Retina (tissue), 1 donor: ENCODE measurements around the gene TMEM158.

Source experiments
- DNase-seq: peaks from one replicate; pipeline ENCODE4 v3.0.0-alpha.2; 2016

TMEM158 gene

DNA sequence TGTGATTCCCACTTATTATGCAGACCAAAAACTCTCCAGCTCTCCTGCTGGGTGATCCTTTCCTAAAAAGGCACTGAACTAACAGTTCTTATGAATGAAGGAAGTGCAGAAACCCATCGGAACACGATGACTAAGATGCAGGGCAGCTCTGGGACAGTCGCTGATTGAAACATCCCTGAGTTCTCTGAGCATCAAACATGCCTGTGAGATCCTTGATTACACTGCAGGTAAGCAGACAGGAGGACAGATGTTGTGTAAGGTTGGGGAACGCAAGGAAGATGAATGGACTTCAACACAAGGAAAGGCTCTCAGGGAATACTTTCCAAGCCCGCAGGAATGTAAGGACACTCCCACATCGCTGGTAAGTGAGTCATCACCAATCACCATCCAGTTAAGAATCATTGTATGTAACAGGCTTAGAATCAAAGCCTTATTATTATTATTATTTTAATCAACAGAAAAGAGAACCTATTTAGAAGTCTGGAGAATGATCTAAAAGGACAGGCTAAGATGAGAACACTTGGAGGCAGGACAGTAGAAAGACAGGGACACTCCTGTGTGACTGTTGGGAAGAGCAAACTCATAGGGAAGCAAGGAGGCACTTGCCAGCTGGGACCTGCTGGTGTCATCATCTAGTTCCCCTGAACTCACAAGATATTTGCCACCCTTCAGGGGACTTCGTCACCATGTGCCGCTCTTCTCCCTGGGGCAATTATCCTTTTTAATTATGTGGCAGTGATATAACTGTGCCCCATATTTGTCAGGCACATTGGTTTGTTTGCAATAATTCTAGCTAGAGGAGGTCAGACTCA, 26.0 kb downstream of the TMEM158 start:
- no peak for DNase-seq

DNA sequence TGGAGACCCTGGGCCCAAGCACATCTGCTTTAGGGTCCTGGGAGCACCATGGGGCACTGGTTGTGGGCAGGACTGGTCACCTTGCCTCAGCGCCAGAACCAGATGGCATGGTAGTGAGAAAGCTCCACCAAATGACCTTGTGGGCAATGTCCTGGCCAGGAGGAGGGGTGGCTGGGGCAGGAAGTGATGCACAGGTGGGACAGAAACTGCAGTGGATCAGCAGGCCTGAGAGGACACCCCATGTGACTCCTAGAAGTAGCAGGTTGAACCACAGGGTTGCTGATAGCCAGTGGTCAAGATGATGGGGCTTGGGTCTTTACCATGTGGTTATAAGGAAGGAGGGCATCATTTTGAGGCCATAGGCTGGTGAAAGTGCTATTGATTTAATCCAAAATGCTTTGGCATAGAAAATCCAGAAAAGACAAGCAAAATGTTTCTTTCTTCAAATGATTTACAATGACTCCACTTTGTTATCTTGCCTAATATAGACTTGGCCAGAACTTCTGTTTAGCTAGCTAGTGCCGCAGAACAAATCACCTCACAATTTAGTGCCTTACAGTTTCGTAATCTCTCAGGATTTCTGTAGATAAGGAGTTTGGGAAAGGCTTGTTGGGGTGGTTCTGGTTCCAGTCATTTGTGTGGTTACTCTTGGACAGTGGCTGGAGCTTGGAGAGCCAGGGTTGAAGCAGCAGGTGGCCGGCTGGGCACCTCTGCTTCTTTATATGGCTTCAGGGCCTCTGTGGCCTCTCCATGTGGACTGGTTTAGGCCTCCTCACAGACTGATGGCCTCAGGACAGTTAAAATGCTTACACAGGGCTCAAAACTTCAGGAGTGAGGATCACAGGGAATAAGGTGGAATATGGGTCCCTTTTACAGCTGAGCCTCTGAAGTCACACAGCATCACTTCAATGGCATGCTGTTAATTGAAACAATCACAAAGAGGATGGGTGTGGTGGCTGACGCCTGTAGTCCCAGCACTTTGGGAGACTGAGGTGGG, 27.5 kb downstream of the TMEM158 start:
- no peak for DNase-seq

DNA sequence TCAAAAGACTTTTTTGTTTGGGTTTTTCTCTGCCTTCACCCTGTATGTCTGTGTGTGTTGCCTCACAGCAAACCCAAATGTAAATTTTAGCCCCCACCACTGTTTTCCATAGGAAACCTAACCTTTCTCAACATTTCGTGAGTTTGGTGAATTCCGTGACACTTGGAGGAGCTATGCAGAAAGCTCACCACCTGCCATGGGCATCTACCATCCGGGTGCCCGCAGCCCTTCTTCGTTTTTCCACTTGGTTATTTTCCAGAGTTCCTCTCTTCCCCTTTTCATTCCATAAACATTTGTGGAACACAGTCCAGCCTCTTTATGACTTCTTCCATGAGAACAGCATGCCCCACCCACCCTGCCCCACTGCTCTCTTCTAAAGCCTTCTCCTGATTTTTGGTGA, 31.3 kb downstream of the TMEM158 start:
- no peak for DNase-seq

DNA sequence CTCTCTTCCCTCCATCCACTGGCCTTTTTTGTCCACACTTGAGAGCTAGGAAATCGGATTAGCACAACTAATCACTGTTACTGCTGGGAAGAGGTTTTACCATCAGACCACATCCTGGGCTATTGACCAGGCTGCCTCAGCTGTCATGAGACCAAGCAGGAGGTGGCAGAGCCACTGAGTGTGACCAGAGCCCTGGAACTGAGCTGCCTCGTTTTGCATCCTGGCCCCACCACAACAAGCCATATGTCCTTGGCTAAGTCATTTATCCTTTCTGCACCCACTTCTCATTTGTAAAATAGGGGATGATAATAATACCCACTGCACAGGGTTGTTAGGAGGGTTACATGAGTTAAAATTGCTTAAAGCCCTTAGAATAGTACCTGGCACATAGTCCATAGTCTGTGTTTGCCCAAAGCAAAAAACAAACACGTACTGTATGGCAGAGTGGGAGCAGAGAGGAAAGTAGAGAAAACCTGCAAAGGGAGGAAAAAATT, 34.1 kb downstream of the TMEM158 start:
- DNase-seq: no peak

DNA sequence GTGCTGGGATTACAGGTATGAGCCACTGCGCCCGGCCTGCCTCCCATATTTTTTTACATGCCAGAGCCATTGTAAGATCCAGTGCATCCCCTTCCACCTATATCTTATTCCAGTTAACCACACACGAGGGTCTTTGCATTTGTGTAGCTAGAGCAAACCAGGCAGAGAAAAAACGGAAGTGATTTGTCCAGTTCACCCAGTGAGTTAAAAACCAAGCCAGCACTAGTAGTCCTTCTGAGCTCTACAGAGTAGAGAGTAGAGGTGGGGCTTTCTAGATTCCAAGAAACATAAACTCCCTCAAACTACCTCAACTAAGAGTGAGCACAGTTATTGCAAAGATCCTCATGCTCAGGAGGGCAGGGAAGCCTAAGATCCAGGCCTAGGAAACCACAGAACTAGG, 34.7 kb downstream of the TMEM158 start:
- DNase-seq: no peak

DNA sequence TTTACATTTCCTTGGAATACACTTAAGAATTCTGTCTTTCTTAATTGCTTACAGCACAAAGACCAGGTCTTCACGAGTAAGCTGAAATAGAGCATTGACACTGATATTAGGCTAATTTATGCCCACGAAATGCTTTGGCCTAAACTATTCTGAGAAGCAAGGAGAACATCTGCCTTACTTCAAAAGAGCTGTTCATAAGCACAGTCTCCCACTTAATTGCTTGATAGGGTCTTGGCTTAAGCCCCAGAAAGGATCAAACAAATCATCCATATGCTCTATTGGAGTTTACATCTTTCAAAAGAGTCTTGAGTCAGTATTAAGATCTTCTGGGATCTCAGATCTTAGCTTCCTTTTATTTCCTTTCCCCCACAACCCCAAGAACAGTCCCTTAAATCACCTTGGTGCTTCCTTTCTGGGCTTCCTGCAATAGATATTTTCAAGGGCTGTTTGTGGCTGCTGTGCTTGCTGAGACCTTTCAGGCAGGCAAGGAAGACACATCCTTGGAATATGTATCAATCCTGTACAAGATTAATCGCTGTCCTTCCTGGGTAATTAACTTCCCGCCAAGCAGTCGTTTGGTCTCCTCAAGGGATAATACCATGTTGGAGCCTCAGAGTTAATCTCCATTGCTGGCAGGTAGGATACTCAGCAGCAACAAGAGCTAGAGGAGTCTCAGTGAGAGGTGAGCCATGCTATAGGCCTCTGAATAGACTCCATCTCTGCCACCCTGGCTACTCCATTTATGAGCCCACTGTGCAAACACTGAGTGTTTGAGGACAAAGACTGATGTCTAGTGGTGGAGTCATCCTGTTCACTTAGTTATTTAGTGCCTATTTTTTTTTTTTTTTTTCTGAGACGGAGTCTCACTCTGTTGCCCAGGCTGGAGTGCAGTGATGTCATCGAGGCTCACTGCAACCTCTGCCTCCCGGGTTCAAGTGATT, 37.1 kb downstream of the TMEM158 start:
- DNase-seq: no peak

DNA sequence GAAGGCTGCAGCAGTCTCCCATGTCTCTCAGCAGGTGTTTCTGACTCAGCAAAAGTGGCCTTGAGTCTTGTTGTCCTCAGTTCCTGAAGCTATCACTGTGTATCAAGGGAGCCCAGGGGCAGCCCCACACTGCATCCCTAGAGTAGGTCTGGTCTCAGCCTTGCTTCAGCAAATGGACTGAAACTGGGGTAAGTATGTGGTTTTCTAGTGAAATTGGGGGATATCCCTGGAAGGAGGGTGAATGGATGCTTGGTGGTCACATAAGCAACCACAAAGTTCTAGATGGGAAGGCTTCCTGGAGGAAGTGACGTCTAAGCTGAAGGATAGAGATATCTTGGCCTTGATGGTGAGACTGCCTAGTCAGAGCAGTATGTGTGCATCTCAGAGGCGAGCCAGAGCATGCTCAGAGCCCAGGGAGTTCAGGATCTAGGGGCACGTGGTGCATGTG, 38.4 kb downstream of the TMEM158 start:
- no peak for DNase-seq

DNA sequence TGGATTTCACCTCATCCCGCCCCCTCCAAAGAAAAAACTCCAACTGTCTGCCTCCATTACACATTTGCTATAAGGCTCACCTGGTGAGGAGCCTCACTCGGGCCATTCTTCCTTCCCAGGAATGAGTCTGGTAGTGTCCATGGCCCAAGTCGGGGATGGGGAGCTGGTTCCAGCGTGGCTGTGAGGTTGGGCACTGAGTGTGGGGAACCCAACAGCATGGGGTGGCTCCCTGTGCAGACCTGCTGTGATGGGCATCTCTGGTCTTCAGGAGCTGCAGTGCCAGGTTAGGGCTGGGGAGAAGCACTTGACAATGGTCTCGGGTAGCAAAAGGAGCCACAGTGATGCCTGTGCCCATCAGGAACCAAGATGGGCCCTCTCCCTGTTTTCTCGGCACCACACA, 39.2 kb downstream of the TMEM158 start:
- DNase-seq: no peak

DNA sequence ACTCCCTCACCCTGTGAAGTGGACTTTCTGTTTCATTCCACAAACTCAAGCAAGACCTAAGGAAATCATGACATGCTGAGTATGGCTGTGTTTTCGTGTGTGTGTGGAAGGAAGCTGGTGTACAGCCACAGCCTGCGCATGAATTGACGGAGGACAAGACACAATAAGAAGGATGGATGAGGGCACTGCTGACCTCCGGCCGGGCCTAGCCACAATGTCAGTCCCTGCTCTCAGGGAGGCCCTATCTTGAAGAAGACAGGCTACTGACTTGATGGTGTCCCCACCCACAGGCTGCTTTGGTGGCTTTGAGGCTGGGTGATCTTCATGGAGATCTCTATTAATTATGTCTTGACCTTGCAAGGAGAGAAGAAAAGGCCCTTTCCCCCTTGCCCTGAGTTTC, 40.6 kb downstream of the TMEM158 start:
- DNase-seq: no peak

DNA sequence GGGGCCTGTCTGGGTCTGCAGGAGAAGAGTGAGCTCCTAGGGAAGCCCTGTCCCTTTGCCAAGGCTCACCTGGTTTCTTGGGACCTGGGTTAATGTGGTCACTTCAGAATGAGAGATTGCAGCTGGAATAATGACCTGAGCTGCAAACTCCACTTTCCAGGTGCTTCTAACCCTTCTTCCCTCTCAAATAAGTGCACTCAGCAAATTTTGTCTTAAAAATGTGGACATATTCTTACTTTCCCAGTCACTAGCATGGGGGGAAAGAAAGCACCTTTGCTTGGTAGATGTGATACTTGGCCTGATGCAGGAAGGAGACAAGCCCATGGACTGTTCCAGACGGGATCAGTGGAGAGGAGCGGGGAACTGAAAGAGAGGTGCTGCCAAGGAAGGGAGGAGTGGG, 41.0 kb downstream of the TMEM158 start:
- DNase-seq: no peak

DNA sequence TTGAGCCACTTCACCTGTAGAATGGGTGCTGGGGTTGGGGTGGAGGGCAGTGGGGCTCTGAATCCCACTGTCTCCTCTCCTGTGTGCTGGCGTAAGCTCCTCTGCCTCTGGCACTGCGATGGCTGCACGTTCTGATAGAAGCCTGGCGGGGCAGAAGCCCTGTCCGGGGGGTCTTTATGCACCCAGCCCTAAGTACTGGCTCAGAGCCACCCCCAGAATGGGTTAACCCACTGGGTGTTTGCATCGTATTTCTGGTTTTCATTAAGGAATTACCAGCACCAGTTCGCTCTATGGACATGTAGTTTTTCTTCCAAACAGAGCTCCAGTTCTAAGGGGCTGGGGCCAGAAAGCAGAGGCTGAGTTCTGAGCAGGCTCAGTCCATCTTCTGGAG, 42.2 kb downstream of the TMEM158 start:
- DNase-seq: no peak

DNA sequence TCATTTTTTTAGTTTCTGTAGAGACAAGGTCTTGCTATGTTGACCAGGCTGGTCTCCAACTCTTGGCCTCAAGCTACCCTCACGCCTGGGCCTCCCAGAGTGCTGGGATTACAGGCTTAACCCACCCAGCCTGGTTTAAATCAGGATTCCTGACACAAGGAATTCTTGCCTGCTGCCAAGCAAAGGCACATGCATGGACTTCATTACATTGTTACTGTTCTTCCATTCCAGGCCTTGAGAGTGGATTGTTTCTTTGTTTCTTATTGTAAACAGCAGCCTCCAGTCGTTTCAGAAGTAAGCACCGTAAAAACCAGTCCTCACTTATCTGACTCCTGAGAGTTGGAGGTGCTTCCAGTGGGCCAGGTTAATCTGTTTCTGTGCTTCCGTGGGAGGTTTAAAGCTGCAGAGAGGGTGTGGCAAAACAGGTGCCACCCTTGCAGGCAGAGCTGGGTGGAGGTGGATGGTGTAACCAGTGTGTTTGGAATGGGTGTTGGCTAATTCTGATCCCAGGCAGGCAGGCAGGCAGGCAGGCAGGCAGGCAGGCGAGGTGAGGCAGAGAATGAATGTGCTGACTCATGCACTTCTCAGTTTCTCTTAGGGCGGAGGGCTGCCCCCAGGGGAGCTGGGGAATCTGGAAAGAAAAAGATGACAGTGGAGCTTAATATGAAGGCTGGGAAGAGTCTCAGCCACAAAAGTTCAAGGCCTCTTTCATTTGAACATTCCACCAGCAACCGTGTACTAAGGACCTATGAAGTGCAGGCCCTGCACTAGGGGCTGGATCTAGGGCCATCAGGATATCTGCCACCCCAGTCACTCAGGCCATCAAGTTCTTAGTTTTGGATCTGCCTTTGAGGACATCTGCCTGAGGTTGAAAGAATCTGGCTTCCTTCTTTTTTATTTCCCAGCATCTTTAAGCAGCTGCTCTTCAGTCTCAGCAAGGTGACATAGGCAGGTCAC, 42.9 kb downstream of the TMEM158 start:
- no peak for DNase-seq

DNA sequence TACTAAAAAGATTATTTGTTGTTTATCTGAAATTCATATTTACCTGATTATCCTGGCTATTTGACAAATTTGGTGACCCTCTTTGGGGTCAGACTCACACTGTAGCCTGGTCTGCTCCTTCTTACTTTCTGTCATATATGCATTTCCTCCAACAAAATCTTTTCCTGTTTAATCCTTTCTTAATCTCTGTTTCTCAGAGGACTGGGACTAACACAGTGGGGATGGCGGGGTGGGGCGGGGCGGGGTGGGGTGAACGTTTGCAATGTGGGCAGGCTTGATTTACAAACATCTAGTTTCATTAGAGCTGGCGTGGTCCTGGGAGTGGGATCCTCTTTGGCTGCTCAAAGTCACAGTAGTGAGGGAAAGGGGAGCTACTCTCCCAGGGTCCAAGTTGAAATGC, 44.6 kb downstream of the TMEM158 start:
- no peak for DNase-seq

DNA sequence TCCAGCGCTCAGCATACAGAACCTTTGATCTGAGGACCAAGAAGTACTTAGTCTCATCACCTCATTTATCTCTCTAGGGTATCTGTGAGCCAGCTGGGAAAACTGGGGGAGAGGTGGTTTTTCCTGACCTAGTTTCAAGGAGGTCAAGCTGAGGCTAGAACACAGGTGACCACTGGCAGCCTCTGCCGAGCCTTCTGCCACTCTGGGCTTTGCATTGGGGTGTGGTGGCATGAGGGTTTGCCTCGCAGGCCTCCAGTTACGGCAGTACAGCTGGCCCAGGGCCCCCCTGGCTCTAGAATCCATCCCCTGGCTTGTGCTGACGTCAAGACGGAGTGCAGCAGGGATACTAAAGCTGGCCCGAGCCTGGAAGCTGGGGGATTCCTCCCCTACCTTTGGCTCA, 45.2 kb downstream of the TMEM158 start:
- DNase-seq: no peak

DNA sequence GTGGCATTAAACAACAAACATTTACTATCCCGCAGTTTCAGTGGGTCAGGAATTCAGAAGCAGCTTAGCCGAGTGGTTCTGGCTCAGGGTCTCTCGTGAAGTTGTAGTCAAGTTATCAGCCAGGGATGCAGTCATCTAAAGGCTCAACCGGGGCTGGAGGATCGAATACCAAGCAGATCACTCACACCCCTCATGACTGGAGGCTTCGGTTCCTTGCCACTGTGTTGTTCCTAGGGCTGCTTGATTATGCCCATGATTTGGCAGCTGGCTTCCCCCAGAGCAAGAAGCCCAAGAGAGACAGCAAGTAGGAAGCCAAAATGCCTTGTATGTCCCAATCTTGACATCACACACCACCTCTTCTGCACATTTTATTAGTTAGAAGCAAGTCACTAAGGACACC, 46.0 kb downstream of the TMEM158 start:
- no peak for DNase-seq

DNA sequence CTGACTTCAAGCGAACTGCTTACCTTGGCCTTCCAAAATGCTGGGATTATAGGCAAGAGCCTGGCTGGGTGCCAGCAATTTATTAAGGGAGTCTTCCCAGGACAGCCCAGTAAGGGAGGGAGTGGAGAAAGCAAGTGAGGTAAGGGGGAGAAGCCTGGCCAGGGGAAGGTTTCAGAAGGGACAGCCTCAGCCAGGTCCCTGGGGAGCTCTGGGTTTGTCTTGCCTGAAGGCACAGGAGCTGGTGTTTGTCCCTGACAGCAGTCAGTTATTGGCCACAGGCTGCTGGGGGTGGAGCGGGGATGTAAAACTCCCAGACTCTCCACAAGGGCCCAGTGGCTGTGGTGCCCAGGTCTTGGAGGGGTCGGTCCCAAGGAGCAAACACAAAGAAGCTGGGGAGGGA, 46.9 kb downstream of the TMEM158 start:
- no peak for DNase-seq

DNA sequence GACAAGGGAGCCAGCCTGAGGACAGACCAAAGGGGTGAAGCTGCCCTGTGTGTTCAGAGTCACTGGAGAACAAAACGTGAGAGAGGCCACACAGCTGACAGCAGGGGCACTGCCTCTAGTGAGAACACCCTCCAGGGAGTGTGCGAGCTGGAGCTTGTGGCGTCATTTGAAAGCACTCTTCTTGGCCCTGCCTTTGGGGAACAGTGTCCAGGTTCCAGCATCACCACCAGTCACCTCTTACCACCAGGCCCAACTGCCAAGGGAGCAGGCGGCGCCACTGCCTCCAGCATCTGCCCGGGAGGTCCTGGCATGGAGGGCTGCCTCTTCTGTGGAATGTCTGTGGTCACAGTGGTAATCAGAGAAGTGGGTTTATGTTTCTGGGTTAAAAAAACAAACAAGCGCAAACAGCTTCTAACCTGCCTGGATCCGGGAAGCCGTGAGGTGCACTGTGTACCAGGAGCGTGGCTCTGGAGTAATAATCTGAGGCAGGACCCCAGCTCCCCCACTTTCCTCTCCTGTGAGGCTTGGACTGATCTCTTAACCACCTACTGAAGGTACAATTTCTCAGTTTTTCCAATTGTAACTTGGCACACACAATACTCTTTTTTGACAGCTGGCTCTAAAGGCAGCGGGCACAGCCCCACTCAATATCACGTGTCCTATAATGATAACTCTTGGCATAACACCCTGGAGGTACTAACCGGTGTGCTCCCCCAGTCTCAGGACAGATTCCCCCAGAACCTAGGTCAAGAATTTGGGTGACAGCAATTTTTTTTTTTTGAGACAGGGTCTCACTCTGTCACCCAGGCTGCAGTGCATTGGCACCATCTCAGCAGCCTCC, 47.7 kb downstream of the TMEM158 start:
- no peak for DNase-seq

DNA sequence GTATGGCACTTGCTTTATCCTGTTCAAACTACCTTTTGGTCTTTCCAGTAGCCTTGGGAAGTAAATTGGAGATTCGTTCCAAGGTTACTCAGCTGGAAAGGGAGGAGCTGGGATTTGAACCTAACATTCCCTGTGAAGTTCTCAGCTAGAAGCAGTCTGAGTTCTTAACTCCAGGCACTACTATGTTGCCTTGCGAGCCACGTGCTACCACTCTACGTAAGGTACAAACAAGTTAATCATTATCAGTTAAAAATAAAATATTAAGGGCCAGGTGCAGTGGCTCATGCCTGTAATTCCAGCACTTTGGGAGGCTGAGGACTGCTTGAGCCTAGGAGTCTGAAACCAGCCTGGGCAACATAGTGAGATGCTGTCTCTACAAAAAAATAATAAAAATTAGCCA, 49.2 kb downstream of the TMEM158 start:
- DNase-seq: no peak
